GM18909 (cell line): ENCODE measurements around the gene LINS1.
A peak's percentile ranks its signal among the peaks of the same experiment; 100 is the strongest.

Experiments
- ATAC-seq: cut with Tn5 transposase; IDR thresholded peaks from one replicate; pipeline ENCODE4 v1.9.1; 2021; ENCODE audit warnings: mild to moderate bottlenecking; ENCODE audit not compliant: unreplicated experiment, poor library complexity

LINS1 gene

DNA sequence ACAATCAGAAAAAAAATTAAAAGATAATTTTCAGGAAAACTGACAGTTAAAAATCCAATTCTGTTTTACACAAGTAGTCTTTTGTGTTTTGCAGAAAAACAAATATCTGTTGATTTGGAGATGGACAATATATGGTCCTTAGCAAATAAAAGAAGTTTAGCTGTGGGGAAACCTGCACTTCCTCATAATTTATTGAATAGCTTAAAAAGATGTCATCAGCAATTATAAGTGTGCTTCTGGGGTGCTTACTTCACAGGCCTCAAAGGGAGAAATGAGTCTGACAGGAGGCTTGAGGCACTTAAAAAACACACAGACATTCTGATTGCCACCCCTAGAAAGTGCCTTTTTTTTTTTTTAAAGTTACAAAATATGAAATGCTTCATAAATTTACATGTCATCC, 41.7 kb downstream of the LINS1 start:
- no peak for ATAC-seq

DNA sequence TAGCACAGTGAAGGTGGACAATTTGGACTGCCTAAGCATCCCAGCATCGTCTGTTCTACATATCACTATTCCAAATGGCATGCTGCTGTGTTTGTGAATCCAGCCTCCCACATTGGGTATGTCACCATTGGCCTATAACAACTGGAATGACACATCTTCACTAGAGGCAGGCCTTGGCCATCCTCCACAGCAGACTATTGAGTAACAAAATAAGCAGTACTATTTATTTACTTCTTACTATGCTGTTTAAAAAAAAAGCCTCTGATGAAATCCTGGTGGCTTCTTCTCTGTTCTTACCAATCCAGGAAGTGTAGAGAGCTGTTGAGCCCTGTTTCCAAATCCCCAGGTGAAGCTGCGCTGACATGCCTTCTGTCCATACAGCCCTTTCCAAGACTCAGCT, 42.7 kb downstream of the LINS1 start:
- ATAC-seq = no peak

DNA sequence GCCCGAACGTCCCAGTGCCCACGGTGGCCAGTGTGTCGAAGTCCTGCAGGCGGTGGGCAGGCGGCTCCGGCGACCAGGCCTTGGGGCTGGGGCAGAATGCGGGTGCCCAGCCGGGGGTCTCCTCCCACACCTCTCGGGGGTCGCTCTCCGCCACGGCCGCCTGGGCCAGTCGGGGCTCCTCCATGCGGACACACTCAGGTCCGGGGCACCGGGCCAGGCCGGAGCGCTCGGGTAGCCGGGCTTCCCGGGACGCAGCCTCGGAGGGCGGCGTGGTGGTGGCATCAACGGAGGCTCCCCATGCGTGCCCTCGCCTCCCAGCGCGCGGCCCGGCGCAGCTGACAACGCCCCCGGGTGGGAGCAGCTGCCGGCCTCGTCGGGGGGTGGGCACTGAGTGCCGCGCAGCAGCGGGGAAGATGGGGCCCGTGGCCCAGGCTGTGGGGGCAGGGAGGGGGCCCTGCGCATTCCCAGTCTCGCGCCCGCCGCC, 43.2 kb downstream of the LINS1 start:
- ATAC-seq = no peak

DNA sequence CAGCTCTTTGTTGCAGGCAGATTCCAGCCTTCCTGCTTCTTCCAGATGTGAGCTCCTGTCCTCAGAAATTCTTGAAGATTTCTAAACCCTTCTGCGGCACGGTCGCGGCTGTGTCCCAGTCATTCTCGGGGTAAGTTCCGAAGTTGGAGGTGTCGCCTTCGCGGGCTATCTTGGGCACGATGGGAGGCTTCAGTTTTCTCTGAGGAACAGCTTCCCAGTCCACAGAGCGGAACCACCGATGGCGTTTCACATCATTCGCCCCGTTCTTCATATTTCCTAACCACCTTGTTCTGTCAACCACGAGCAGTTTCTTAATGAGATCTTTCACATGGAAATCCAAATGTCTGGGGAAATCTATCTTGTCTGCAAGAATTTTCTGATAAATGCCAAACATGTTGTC, 48.5 kb downstream of the LINS1 start:
- no peak for ATAC-seq

DNA sequence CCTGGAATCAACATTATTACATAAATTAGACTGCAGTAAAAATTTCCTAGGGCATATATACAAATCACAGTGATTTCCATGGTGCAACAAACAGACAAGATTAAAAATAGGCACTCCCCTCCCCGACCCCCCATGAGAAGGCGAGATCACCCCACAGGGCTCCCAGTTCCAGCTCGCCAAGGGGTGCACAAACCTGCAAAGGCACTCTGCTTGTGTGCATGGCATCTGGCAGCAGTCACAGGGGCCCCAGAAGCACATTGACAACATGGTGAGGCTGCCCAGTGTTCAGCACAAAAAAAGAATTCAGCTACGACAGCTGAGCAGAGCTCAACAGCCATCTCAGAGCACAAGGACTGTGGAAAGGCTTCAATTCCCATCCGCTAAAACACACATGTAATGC, 54.0 kb downstream of the LINS1 start:
- ATAC-seq = no peak

DNA sequence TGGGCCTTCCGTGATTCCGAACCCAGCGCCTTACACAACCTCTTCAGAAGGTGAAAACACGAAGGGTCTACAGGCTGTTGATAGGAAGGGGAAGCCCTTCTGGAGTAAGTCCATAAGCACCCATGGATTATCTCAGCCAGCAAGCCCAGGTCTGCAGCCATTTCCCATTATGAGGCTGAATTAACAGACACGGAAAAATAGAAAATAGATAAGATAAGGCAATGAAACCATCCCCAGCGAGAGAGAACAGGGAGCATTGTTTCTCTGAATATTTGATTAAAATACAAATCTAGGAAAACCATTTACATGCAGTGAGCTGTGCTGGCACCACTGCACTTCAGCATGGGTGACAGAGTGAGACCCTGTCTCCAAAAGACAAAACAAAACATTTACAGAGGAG, 57.0 kb downstream of the LINS1 start:
- no peak for ATAC-seq

DNA sequence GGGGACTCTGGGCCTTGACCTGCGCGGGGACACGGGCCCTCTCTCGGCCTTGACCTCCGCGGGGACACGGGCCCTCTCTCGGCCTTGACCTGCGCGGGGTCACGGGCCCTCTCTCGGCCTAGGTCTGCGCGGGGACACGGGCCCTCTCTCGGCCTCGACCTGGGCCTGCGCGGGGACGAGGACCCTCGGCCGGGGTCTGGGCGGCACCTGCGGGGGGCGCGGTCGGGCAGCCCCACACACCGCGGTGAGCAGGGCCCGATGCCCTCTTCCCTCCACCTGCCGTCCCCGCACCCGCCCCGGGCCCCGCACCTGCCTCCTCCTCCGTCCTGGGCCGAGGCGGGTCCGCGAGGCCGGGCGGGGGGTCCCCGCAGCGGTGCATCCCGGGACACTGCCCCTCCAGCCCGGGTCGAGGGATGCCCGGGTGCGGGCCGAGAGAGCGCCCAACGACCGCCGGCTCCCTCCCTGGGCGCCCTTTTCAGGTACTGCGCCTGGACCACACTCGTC, 57.6 kb downstream of the LINS1 start:
- ATAC-seq = no peak

DNA sequence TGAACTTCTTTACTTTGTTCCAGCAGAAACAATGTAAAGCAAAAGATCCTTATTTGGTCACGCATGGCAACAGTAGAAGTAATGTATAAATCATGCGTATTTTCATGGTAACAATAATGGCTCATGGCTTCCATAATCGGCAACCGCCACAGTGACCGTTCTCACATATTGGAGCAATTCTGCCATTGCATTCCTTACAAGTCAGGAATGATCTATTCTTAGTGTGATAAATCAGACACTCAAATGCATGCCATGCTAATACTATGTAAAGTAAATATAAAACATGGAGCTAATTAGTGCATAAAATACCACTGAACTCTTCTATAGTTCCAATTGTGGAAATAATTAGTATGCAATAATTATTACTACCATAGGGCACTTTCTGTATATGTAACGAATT, 59.7 kb downstream of the LINS1 start:
- no peak for ATAC-seq

- peak; percentile 82 for ATAC-seq
Observed at GRCh38 chr15:100537331-100537730, 64.7 kb downstream of the LINS1 start.

GRCh38 chr15:100536733-100537132, 65.3 kb downstream of the LINS1 start:
- ATAC-seq = no peak

- ATAC-seq = no peak
Observed at GRCh38 chr15:100533886-100534285, 68.1 kb downstream of the LINS1 start.

DNA sequence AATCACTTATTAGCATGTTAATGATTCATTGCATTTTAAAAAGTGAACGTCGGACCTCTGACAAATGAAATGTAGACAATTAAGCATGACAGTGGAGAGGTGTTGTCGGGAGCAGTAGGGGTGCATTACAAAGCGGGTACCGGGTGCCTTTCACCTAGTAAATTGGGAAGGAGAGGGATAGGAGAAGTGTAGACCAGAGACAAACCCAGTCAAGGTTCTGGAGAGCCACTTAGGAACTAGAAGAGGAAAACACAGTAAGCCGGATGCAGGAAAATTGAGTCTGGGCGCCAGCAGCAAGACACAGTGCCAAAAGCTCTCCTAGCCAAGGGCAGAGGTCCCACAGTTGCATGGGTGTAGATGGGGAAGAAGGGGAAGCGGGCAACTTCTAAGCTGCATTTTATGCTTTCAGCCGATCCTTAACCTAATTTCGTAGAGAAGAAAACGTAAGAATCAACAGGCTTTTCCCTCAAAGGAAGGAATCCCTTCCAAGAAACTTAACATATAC, 70.1 kb downstream of the LINS1 start:
- no peak for ATAC-seq

DNA sequence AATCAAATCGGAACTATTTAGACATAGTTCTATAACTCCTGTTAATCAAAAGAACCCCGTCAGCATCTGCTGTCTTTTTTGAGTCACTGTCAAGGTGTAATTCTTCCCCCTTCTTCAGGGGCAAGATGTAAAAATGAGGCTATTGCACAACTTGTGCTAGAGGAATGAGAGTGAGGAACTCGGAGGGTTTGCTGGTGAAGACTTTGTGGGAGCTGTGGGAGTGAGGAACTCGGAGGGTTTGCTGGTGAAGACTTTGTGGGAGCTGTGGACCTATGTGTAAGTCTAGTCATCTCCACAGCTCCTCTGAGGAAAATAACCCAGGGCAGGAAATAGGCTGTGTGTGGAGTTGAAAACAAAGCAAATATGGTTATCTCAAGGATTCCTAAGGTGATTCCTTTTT, 70.8 kb downstream of the LINS1 start:
- ATAC-seq = no peak

GRCh38 chr15:100529556-100529955, 72.4 kb downstream of the LINS1 start:
- ATAC-seq = no peak

- no peak for ATAC-seq
Observed at GRCh38 chr15:100528833-100529428, 73.1 kb downstream of the LINS1 start, which contains the start of gene CERS3. TSS of gene CERS3 (minus strand) at chr15:100528950. CDS start at chr15:100501849, 27,101 bp downstream.

DNA sequence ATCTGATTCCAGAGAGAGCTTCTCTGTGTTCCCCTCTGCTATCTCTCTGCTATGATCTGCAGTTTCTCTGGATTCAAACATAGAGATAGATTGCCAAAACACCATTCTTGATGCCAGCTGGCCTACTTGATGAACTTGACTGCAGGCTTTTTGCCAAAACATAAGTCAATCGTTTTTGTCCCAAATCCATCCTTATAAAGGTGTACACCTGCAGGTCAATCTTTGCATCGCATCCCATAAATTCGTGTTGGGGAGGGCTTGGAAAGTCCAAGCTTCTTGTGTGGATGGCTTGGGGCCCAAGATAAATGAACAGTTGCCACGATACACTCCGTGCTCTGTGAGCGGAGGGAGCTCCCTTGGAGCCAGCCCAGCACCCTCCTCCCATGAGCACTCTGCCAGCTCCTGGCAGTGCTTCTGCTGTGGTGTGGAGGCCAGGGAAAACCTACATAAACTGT, 75.9 kb downstream of the LINS1 start:
- no peak for ATAC-seq

- no peak for ATAC-seq
Observed at GRCh38 chr15:100525436-100525835, 76.5 kb downstream of the LINS1 start.

GRCh38 chr15:100524326-100524725, 77.7 kb downstream of the LINS1 start:
- ATAC-seq = no peak

GRCh38 chr15:100521907-100522306, 80.1 kb downstream of the LINS1 start:
- ATAC-seq = no peak

DNA sequence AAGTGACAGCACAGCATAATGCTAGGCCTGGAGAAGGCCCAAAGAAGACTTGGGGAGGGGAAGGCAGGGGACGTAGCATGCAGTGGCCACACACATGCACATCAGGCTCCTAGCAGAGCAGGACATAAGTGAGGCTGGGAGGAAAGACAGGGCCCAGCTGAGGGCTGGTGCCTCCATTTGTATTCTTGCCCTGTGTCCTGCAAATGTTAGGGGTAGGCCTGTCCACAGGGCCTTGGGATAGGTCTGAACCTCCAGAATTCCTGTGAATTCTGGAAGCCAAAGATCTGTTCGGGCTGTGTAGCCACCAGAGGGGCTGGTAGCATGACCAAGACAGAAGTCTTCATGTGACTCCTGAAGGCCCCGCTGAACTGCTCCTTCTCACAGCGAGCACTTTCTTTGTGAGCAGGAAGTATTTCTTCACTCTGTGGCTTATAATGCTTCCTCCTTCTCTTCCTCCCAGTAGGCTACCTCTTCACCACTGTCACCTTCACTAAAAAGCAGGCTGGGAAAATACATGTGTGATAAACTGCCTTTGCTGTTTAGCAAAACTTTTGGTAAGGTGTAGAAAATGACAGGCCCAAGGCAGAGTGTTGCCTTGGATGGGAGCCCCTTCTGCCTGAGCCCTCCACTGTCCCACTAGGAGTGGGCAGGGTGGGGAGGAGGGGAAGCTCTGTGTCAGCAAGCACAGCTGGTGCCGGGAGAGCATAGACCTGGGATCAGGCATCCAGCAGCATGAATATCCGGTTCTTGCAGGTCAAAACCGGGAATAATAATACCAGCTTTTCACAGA, 81.7 kb downstream of the LINS1 start:
- ATAC-seq = no peak

DNA sequence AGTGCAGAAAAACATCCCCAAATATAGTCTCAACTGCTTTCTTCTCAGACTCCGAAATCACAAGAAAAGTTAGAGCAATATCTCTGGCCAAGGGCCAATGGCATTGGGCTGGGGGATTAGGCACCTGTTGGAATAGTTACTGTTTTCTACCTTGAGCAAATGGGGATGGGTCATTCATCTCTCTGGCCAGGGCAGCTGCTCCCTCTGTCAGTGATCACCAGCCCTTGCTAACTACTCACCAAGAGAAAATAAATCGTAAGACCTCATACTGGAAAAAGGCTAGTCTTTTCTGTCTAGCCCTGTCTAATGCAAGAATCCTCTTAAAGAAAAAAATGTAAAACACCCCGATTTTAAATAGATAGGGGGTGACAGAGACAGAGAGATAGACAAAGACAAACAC, 84.1 kb downstream of the LINS1 start:
- ATAC-seq = no peak
